ENCODE results near the gene NR5A2.

- TF ChIP-seq CTCF (IDR thresholded peaks at IDR 0.05; ENCODE audit: poor library complexity) = no peak
- no peak for TF ChIP-seq EZH2 (IDR thresholded peaks at IDR 0.05; ENCODE audit: borderline replicate concordance)
- TF ChIP-seq EZH2phosphoT487 (IDR thresholded peaks at IDR 0.05; ENCODE audit: low read depth, severe bottlenecking, unreplicated experiment) = no peak
Measured at GRCh38 chr1:200146100-200146499, 118.6 kb downstream of the NR5A2 start.

Measured in hepatocyte (in vitro differentiated cells).